K562 (cell line): ENCODE results near the gene KNOP1.

Experiments
- BHLHE40 ChIP-seq: IDR thresholded peaks from 2 replicates; pipeline ENCODE4 v1.6.1; 2011; ENCODE audit warnings: low read length, improper control_type of control experiment
- EP300 ChIP-seq: IDR thresholded peaks from 2 replicates; pipeline ENCODE4 v1.6.1; 2012; ENCODE audit warnings: low read length, improper control_type of control experiment
- GABPB1 ChIP-seq: sonication (generic); formaldehyde crosslinking; IDR thresholded peaks from 2 replicates; pipeline ENCODE4 v1.8.0; 2022; ENCODE audit warnings: mild to moderate bottlenecking, missing genetic modification reagents
- ILF3 ChIP-seq: fragments of 450-650 bp; IDR thresholded peaks from 2 replicates; pipeline ENCODE4 v1.6.1; 2018; ENCODE audit warnings: antibody characterized with exemption, mild to moderate bottlenecking, moderate library complexity, borderline replicate concordance
- MTA3 ChIP-seq: fragments of 450-650 bp; formaldehyde crosslinking; IDR thresholded peaks from 2 replicates; pipeline ENCODE4 v1.6.1; 2017; ENCODE audit warnings: mild to moderate bottlenecking, borderline replicate concordance
- RAD51 ChIP-seq: fragments of 450-650 bp; IDR thresholded peaks from 2 replicates; pipeline ENCODE4 v1.7.1; 2016; ENCODE audit warnings: low read depth, mild to moderate bottlenecking, borderline replicate concordance
- TAF1 ChIP-seq: IDR thresholded peaks from 2 replicates; pipeline ENCODE4 v1.6.1; 2011; ENCODE audit warnings: mild to moderate bottlenecking, low read length, moderate library complexity; ENCODE audit not compliant: insufficient read depth, control insufficient read depth, severe bottlenecking; ENCODE audit errors: extremely low read depth
- ZNF124 ChIP-seq: sonication (generic); formaldehyde crosslinking; IDR thresholded peaks from 2 replicates; pipeline ENCODE4 v1.8.1; 2022; ENCODE audit warnings: missing genetic modification reagents
- ZNF224 ChIP-seq: sonication (generic); formaldehyde crosslinking; IDR thresholded peaks from 2 replicates; pipeline ENCODE4 v1.8.0; 2022; ENCODE audit warnings: mild to moderate bottlenecking, missing genetic modification reagents
- TF ChIP-seq, protein P1 (sequence below): sonication (generic); formaldehyde crosslinking; IDR thresholded peaks from 2 replicates; pipeline ENCODE4 v1.8.0; 2023; ENCODE audit warnings: mild to moderate bottlenecking, missing genetic modification reagents
- TF ChIP-seq, protein P2 (sequence below): sonication (generic); formaldehyde crosslinking; IDR thresholded peaks from 2 replicates; pipeline ENCODE4 v1.8.0; 2023; ENCODE audit warnings: missing genetic modification reagents, mild to moderate bottlenecking, borderline replicate concordance
- TF ChIP-seq, protein P3 (sequence below), 3 experiments: IDR thresholded peaks in 2 of 3; conservative IDR thresholded peaks in 1 of 3; 2 replicates each; pipeline ENCODE4 v1.5.1; 2011 to 2012; ENCODE audit warnings: low read length in 3 of 3, mild to moderate bottlenecking in 3 of 3, control low read depth in 2 of 3, improper control_type of control experiment in 1 of 3, inconsistent platforms in 1 of 3, low read depth in 1 of 3, mixed read lengths in 1 of 3, moderate library complexity in 1 of 3; ENCODE audit not compliant: insufficient read depth in 2 of 3
- TF ChIP-seq, protein P4 (sequence below): fragments of 450-650 bp; IDR thresholded peaks from 2 replicates; pipeline ENCODE4 v1.6.1; 2016; ENCODE audit warnings: antibody characterized with exemption

DNA sequence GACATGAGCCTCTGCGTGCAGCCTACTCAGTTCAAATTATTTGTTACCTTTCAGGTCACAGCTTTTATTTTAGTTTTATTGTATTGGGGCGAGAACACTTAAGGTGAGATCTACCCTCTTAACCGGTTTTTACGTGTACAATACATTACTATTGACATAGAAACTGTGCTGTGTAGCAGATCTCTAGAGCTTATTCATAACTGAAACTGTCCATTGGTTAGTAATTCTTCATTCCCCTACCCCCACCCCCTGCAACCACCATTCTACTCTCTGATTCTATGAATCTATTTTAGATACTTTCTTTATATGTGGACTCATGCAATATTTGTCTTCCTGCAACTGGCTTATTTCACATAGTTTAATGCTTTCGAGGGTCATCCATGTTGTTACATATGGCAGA lies 43.5 kb downstream of the KNOP1 start:
- TF ChIP-seq, protein P1, sequence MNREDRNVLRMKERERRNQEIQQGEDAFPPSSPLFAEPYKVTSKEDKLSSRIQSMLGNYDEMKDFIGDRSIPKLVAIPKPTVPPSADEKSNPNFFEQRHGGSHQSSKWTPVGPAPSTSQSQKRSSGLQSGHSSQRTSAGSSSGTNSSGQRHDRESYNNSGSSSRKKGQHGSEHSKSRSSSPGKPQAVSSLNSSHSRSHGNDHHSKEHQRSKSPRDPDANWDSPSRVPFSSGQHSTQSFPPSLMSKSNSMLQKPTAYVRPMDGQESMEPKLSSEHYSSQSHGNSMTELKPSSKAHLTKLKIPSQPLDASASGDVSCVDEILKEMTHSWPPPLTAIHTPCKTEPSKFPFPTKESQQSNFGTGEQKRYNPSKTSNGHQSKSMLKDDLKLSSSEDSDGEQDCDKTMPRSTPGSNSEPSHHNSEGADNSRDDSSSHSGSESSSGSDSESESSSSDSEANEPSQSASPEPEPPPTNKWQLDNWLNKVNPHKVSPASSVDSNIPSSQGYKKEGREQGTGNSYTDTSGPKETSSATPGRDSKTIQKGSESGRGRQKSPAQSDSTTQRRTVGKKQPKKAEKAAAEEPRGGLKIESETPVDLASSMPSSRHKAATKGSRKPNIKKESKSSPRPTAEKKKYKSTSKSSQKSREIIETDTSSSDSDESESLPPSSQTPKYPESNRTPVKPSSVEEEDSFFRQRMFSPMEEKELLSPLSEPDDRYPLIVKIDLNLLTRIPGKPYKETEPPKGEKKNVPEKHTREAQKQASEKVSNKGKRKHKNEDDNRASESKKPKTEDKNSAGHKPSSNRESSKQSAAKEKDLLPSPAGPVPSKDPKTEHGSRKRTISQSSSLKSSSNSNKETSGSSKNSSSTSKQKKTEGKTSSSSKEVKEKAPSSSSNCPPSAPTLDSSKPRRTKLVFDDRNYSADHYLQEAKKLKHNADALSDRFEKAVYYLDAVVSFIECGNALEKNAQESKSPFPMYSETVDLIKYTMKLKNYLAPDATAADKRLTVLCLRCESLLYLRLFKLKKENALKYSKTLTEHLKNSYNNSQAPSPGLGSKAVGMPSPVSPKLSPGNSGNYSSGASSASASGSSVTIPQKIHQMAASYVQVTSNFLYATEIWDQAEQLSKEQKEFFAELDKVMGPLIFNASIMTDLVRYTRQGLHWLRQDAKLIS (CRISPR knock-in tag), result no peak
- TF ChIP-seq, protein P2, sequence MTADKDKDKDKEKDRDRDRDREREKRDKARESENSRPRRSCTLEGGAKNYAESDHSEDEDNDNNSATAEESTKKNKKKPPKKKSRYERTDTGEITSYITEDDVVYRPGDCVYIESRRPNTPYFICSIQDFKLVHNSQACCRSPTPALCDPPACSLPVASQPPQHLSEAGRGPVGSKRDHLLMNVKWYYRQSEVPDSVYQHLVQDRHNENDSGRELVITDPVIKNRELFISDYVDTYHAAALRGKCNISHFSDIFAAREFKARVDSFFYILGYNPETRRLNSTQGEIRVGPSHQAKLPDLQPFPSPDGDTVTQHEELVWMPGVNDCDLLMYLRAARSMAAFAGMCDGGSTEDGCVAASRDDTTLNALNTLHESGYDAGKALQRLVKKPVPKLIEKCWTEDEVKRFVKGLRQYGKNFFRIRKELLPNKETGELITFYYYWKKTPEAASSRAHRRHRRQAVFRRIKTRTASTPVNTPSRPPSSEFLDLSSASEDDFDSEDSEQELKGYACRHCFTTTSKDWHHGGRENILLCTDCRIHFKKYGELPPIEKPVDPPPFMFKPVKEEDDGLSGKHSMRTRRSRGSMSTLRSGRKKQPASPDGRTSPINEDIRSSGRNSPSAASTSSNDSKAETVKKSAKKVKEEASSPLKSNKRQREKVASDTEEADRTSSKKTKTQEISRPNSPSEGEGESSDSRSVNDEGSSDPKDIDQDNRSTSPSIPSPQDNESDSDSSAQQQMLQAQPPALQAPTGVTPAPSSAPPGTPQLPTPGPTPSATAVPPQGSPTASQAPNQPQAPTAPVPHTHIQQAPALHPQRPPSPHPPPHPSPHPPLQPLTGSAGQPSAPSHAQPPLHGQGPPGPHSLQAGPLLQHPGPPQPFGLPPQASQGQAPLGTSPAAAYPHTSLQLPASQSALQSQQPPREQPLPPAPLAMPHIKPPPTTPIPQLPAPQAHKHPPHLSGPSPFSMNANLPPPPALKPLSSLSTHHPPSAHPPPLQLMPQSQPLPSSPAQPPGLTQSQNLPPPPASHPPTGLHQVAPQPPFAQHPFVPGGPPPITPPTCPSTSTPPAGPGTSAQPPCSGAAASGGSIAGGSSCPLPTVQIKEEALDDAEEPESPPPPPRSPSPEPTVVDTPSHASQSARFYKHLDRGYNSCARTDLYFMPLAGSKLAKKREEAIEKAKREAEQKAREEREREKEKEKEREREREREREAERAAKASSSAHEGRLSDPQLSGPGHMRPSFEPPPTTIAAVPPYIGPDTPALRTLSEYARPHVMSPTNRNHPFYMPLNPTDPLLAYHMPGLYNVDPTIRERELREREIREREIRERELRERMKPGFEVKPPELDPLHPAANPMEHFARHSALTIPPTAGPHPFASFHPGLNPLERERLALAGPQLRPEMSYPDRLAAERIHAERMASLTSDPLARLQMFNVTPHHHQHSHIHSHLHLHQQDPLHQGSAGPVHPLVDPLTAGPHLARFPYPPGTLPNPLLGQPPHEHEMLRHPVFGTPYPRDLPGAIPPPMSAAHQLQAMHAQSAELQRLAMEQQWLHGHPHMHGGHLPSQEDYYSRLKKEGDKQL (CRISPR knock-in tag), result no peak
- TF ChIP-seq, protein P3, sequence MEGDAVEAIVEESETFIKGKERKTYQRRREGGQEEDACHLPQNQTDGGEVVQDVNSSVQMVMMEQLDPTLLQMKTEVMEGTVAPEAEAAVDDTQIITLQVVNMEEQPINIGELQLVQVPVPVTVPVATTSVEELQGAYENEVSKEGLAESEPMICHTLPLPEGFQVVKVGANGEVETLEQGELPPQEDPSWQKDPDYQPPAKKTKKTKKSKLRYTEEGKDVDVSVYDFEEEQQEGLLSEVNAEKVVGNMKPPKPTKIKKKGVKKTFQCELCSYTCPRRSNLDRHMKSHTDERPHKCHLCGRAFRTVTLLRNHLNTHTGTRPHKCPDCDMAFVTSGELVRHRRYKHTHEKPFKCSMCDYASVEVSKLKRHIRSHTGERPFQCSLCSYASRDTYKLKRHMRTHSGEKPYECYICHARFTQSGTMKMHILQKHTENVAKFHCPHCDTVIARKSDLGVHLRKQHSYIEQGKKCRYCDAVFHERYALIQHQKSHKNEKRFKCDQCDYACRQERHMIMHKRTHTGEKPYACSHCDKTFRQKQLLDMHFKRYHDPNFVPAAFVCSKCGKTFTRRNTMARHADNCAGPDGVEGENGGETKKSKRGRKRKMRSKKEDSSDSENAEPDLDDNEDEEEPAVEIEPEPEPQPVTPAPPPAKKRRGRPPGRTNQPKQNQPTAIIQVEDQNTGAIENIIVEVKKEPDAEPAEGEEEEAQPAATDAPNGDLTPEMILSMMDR (IDR thresholded peaks at IDR 0.05 in 2 of 3, conservative IDR thresholded peaks at IDR 0.05 in 1 of 3; ENCODE audit: insufficient read depth in 2 of 3, low read depth in 1 of 3, low read length in 3 of 3), result no peak
- TF ChIP-seq MTA3 (no peak), GABPB1 (CRISPR knock-in tag) (no peak), BHLHE40 (no peak), ZNF224 (CRISPR knock-in tag) (no peak), EP300 (no peak), ILF3 (no peak), TAF1 (no peak), ZNF124 (CRISPR knock-in tag) (no peak), RAD51 (no peak)
- TF ChIP-seq, protein P4, sequence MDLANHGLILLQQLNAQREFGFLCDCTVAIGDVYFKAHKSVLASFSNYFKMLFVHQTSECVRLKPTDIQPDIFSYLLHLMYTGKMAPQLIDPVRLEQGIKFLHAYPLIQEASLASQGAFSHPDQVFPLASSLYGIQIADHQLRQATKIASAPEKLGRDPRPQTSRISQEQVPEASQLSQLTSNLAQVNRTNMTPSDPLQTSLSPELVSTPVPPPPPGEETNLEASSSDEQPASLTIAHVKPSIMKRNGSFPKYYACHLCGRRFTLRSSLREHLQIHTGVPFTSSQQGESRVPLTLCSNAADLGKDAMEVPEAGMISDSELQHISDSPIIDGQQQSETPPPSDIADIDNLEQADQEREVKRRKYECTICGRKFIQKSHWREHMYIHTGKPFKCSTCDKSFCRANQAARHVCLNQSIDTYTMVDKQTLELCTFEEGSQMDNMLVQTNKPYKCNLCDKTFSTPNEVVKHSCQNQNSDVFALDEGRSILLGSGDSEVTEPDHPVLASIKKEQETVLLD, result no peak
